Measurements from ENCODE around the gene COL18A1.

- TF ChIP-seq MEF2A (IDR thresholded peaks at IDR 0.05; ENCODE audit: control insufficient read depth, low read depth, low read length) (no peak), BMI1 (IDR thresholded peaks at IDR 0.05; ENCODE audit: low read length) (no peak), MECOM (CRISPR knock-in tag; IDR thresholded peaks at IDR 0.05) (no peak), FOSL1 (tag; conservative IDR thresholded peaks at IDR 0.05) (no peak), EP300 (IDR thresholded peaks at IDR 0.05; ENCODE audit: low read length) (no peak), ZNF232 (CRISPR knock-in tag; IDR thresholded peaks at IDR 0.05) (no peak), SMARCE1 (IDR thresholded peaks at IDR 0.05) (no peak)
Measured at GRCh38 chr21:45560106-45561021, 155.4 kb downstream of the COL18A1 start.
